Measurements from ENCODE around the gene THUMPD2. TPM values are rescaled to one million over a fixed set of nuclear protein-coding genes. Genes with fewer than 3 reads are reported as not detected.

The THUMPD2 gene
- total RNA-seq, 2 donors from 2014 or later, result 8.0 to 8.3 TPM

- Histone ChIP-seq H3K27ac (no peak overlapping the region), H3K9ac (ENCODE audit: low read depth in 2 of 2, low read length in 2 of 2) (no peak overlapping the region), H3K4me1 (no peaks in the 10 kb centered on the region), H3K27me3 (no peaks in the 10 kb centered on the region), H3K36me3 (no peaks in the 10 kb centered on the region), H3K4me3 (no peak overlapping the region), H3K9me3 (no peaks in the 10 kb centered on the region)
- intact Hi-C loops (cut with DNase I), result no loop called here
- no peak for TF ChIP-seq CTCF (IDR thresholded peaks at IDR 0.05)
- DNase-seq, result no peak
Measured at GRCh38 chr2:39704540-39704939, 74.5 kb downstream of the THUMPD2 start.

GRCh38 chr2:39703181-39703872 is 75.7 kb downstream of the THUMPD2 start:
- no peak for TF ChIP-seq CTCF (IDR thresholded peaks at IDR 0.05)
- Histone ChIP-seq H3K9ac (ENCODE audit: low read depth in 2 of 2, low read length in 2 of 2) (no peak overlapping the region), H3K4me1 (no peaks in the 10 kb centered on the region), H3K9me3 (no peaks in the 10 kb centered on the region), H3K27me3 (no peaks in the 10 kb centered on the region), H3K4me3 (no peak overlapping the region), H3K36me3 (no peaks in the 10 kb centered on the region), H3K27ac (no peak overlapping the region)
- no peak for DNase-seq
- intact Hi-C loops (cut with DNase I), result no loop called here

- Histone ChIP-seq H3K9me3 (no peaks in the 10 kb centered on the region), H3K9ac (ENCODE audit: low read depth in 2 of 2, low read length in 2 of 2) (no peak overlapping the region), H3K36me3 (no peaks in the 10 kb centered on the region), H3K27ac (no peak overlapping the region), H3K4me1 (no peaks in the 10 kb centered on the region), H3K27me3 (no peaks in the 10 kb centered on the region), H3K4me3 (no peak overlapping the region)
- DNase-seq, result no peak
- intact Hi-C loops (cut with DNase I), result no loop called here
- no peak for TF ChIP-seq CTCF (IDR thresholded peaks at IDR 0.05)
Measured at GRCh38 chr2:39701137-39701536, 77.9 kb downstream of the THUMPD2 start.

- Histone ChIP-seq H3K9ac (ENCODE audit: low read depth in 2 of 2, low read length in 2 of 2) (no peak overlapping the region), H3K27ac (no peak overlapping the region), H3K4me3 (no peak overlapping the region), H3K4me1 (no peaks in the 10 kb centered on the region), H3K9me3 (no peaks in the 10 kb centered on the region), H3K27me3 (no peaks in the 10 kb centered on the region), H3K36me3 (no peaks in the 10 kb centered on the region)
- no peak for DNase-seq
- TF ChIP-seq CTCF (IDR thresholded peaks at IDR 0.05), result no peak
- intact Hi-C loops (cut with DNase I), result no loop called here
Measured at GRCh38 chr2:39697454-39697853, 81.6 kb downstream of the THUMPD2 start.

GRCh38 chr2:39696838-39697237 is 82.2 kb downstream of the THUMPD2 start:
- H3K9me3 ChIP-seq, result no peaks in the 10 kb centered on the region
- H3K4me1 ChIP-seq, result no peaks in the 10 kb centered on the region
- DNase-seq, result no peak
- no peak overlapping the region for H3K4me3 ChIP-seq
- H3K27ac ChIP-seq, result no peak overlapping the region
- no peaks in the 10 kb centered on the region for H3K36me3 ChIP-seq
- H3K27me3 ChIP-seq, result no peaks in the 10 kb centered on the region
- no peak for TF ChIP-seq CTCF (IDR thresholded peaks at IDR 0.05)
- intact Hi-C loops (cut with DNase I), result no loop called here
- no peak overlapping the region for H3K9ac ChIP-seq (ENCODE audit: low read depth in 2 of 2, low read length in 2 of 2)

Measured in colonic mucosa (tissue), 4 donors.